Endothelial cell of umbilical vein (primary cell): ENCODE data around the gene CFAP68. TPM values are rescaled to one million over a fixed set of nuclear protein-coding genes. Genes with fewer than 3 reads are reported as not detected.
A peak's percentile ranks its signal among the peaks of the same experiment; 100 is the strongest.

Experiments used
- BruUV-seq: library from RNA; stranded (reverse); fragments of 400-500 nt; replicated peaks from 2 replicates; lab custom pipeline; 2021; lab: Mats Ljungman, UMichigan
- CTCF ChIA-PET: fragments of 300-600, 350-600 bp; sonication (Branson Sonifier 250); formaldehyde crosslinking; loops from one replicate; lab custom pipeline; 2021; ENCODE audit warnings: antibody characterized with exemption, inconsistent platforms; lab: Charles Lee
- POLR2A ChIA-PET: fragments of 300-600, 350-600 bp; sonication (Branson Sonifier 250); formaldehyde crosslinking; loops from one replicate; lab custom pipeline; 2021; ENCODE audit warnings: antibody characterized with exemption, inconsistent platforms; lab: Charles Lee
- DNase-seq: peaks from one replicate; pipeline ENCODE4 v3.0.0-alpha.2; 2011; ENCODE audit warnings: low read depth, low spot score
- FAIRE-seq: peaks from 2 replicates; lab custom pipeline; 2011; peaks lifted over from hg19 to GRCh38; lab: Jason Lieb, UNC
- H2AFZ ChIP-seq: 2 replicates; pipeline ENCODE4 v1.6.0; 2012; ENCODE audit warnings: low read depth, low read length, control low read depth, inconsistent platforms
- H3K27ac ChIP-seq: 2 replicates; pipeline ENCODE4 v1.5.1; 2011; ENCODE audit warnings: low read depth, mild to moderate bottlenecking, control low read depth, low read length, moderate library complexity; ENCODE audit not compliant: insufficient read depth
- H3K27me3 ChIP-seq, 2 experiments: 2 replicates each; pipeline versions ENCODE4 v1.6.0 to v1.6.1; 2011; ENCODE audit warnings: low read length in 2 of 2, mixed read lengths in 1 of 2; ENCODE audit not compliant: control insufficient read depth in 2 of 2, insufficient read depth in 2 of 2
- H3K36me3 ChIP-seq, 2 experiments: 2 replicates in 1 of 2; 3 replicates in 1 of 2; pipeline ENCODE4 v1.5.1; 2011; ENCODE audit warnings: low read length in 2 of 2, mild to moderate bottlenecking in 1 of 2, moderate library complexity in 1 of 2; ENCODE audit not compliant: control insufficient read depth in 2 of 2, insufficient read depth in 2 of 2; ENCODE audit errors: extremely low read depth in 1 of 2
- H3K4me1 ChIP-seq: 3 replicates; pipeline ENCODE4 v1.5.1; 2011; ENCODE audit warnings: mild to moderate bottlenecking, low read length; ENCODE audit not compliant: control insufficient read depth, insufficient read depth; ENCODE audit errors: extremely low read depth
- H3K4me2 ChIP-seq: 2 replicates; pipeline ENCODE4 v1.6.1; 2011; ENCODE audit warnings: low read length, control low read depth, mixed read lengths; ENCODE audit not compliant: insufficient read depth
- H3K4me3 ChIP-seq, 3 experiments: fragments of 200-600 bp in 1 of 3; sonication (generic), shearing (Covaris generic) in 1 of 3; replicated peaks in 1 of 3; 2 replicates each; pipeline ENCODE4 v1.5.1; 2011 to 2016; ENCODE audit warnings: control low read depth in 3 of 3, low read length in 3 of 3, mild to moderate bottlenecking in 2 of 3, inconsistent platforms in 1 of 3, low read depth in 1 of 3, moderate library complexity in 1 of 3; ENCODE audit not compliant: insufficient read depth in 1 of 3
- H3K79me2 ChIP-seq: 2 replicates; pipeline ENCODE4 v1.6.0; 2012; ENCODE audit warnings: low read length, inconsistent platforms; ENCODE audit not compliant: control insufficient read depth, insufficient read depth
- H3K9ac ChIP-seq: replicated peaks from 2 replicates; pipeline ENCODE3; 2011; ENCODE audit warnings: low read length, control low read depth; ENCODE audit not compliant: insufficient read depth; ENCODE audit errors: extremely low read depth
- H3K9me1 ChIP-seq: replicated peaks from 3 replicates; pipeline ENCODE4 v1.6.0; 2011; ENCODE audit warnings: mild to moderate bottlenecking, low read length; ENCODE audit not compliant: control insufficient read depth, insufficient read depth; ENCODE audit errors: extremely low read depth
- H3K9me3 ChIP-seq: replicated peaks from 2 replicates; pipeline ENCODE4 v1.5.1; 2012; ENCODE audit warnings: low read length, inconsistent platforms; ENCODE audit not compliant: control insufficient read depth, insufficient read depth
- H4K20me1 ChIP-seq: replicated peaks from 2 replicates; pipeline ENCODE3; 2011; ENCODE audit warnings: mild to moderate bottlenecking, low read length; ENCODE audit not compliant: control insufficient read depth, insufficient read depth; ENCODE audit errors: extremely low read depth
- EZH2 ChIP-seq: IDR thresholded peaks from 2 replicates; pipeline ENCODE4 v1.6.1; 2012; ENCODE audit warnings: borderline replicate concordance, low read depth, mild to moderate bottlenecking, moderate library complexity, low read length, inconsistent platforms; ENCODE audit not compliant: severe bottlenecking
- FOS ChIP-seq: IDR thresholded peaks from 2 replicates; pipeline ENCODE4 v1.6.1; 2011; ENCODE audit warnings: mild to moderate bottlenecking, low read length, moderate library complexity, borderline replicate concordance; ENCODE audit not compliant: insufficient read depth
- GATA2 ChIP-seq: IDR thresholded peaks from 2 replicates; pipeline ENCODE4 v1.7.0; 2011; ENCODE audit warnings: low read depth, mild to moderate bottlenecking, moderate library complexity, mixed read lengths, low read length; ENCODE audit not compliant: insufficient read length, insufficient read depth
- JUN ChIP-seq: IDR thresholded peaks from 2 replicates; pipeline ENCODE4 v1.6.1; 2011; ENCODE audit warnings: borderline replicate concordance, low read depth; ENCODE audit not compliant: insufficient read length, insufficient read depth
- MYC ChIP-seq: IDR thresholded peaks from one replicate; pipeline ENCODE4 v1.6.1; 2011; ENCODE audit warnings: mild to moderate bottlenecking, low read depth, low read length
- POLR2A ChIP-seq: IDR thresholded peaks from 2 replicates; pipeline ENCODE4 v1.6.1; 2012; ENCODE audit warnings: low read depth, mild to moderate bottlenecking, control low read depth, low read length
- POLR2AphosphoS5 ChIP-seq: IDR thresholded peaks from 2 replicates; pipeline ENCODE4 v1.6.1; 2012; ENCODE audit warnings: low read depth, mild to moderate bottlenecking, control low read depth, low read length, moderate library complexity; ENCODE audit not compliant: insufficient read depth
- dilution Hi-C: fragments of 300-500 bp; cut with MboI; formaldehyde crosslinking; loops from one replicate; pipeline ENCODE4 v1.15.0; 2019; ENCODE audit warnings: low sequenced_read_pairs; ENCODE audit not compliant: extremely low pct_ligation_motif_present
- intact Hi-C: fragments of 100-400 bp; cut with micrococcal nuclease; formaldehyde crosslinking; loops from one replicate; pipeline ENCODE4 v1.10.0; 2022
- polyA plus RNA-seq, 4 experiments: library from polyadenylated mRNA; depleted of rRNA in 3 of 4; stranded (reverse) in 3 of 4; unstranded in 1 of 4; fragments of >200 nt; gene quantifications; 2 replicates each; pipeline versions ENCODE4 v1.2.1 to v1.2.3, GENCODE V29; 2011 to 2012; ENCODE audit warnings: missing spikeins in 1 of 4
- total RNA-seq: library from RNA; stranded (reverse); gene quantifications from 2 replicates; pipeline ENCODE4 v1.2.3, GENCODE V29; 2021
- TF ChIP-seq, protein P1 (sequence below): IDR thresholded peaks from 2 replicates; pipeline ENCODE4 v1.6.1; 2011; ENCODE audit not compliant: insufficient read depth, insufficient read length
- TF ChIP-seq, protein P2 (sequence below), 2 donors: IDR thresholded peaks; 1 replicate in 1 of 2; 2 replicates in 1 of 2; pipeline ENCODE4 v1.5.1; 2011; ENCODE audit warnings: low read length in 2 of 2, mild to moderate bottlenecking in 2 of 2, moderate library complexity in 2 of 2, control low read depth in 1 of 2, inconsistent platforms in 1 of 2, low read depth in 1 of 2; ENCODE audit not compliant: insufficient read depth in 1 of 2; ENCODE audit errors: extremely low read depth in 1 of 2

The CFAP68 gene
- total and polyA plus RNA-seq, 2 donors (not counting 3 experiments of a cell fraction or from before 2014, with no cell fraction given): 7.4 to 10.6 TPM

GRCh38 chr11:111923951-111924350 lies 44.6 kb downstream of the CFAP68 start:
- Histone ChIP-seq H3K27me3 (no peaks in the 10 kb centered on the region), H3K9ac (peak overlapping the region; percentile 34), H3K4me2 (peak overlapping the region; percentile 17), H3K4me3 (no peak overlapping the region), H2AFZ (peak overlapping the region; percentile 89), H3K9me1 (no peaks in the 10 kb centered on the region), H3K9me3 (no peaks in the 10 kb centered on the region), H4K20me1 (no peaks in the 10 kb centered on the region), H3K79me2 (no peaks in the 10 kb centered on the region), H3K36me3 (no peaks in the 10 kb centered on the region), H3K4me1 (peaks cover 28% of the 10 kb centered on the region), H3K27ac (peak overlapping the region; percentile 59)
- intact Hi-C loops: no loop called here
- no peak for TF ChIP-seq GATA2
- TF ChIP-seq MYC: no peak
- no peak for TF ChIP-seq EZH2
- TF ChIP-seq JUN: no peak
- TF ChIP-seq, protein P1, sequence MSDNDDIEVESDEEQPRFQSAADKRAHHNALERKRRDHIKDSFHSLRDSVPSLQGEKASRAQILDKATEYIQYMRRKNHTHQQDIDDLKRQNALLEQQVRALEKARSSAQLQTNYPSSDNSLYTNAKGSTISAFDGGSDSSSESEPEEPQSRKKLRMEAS: no peak
- TF ChIP-seq, protein P2, sequence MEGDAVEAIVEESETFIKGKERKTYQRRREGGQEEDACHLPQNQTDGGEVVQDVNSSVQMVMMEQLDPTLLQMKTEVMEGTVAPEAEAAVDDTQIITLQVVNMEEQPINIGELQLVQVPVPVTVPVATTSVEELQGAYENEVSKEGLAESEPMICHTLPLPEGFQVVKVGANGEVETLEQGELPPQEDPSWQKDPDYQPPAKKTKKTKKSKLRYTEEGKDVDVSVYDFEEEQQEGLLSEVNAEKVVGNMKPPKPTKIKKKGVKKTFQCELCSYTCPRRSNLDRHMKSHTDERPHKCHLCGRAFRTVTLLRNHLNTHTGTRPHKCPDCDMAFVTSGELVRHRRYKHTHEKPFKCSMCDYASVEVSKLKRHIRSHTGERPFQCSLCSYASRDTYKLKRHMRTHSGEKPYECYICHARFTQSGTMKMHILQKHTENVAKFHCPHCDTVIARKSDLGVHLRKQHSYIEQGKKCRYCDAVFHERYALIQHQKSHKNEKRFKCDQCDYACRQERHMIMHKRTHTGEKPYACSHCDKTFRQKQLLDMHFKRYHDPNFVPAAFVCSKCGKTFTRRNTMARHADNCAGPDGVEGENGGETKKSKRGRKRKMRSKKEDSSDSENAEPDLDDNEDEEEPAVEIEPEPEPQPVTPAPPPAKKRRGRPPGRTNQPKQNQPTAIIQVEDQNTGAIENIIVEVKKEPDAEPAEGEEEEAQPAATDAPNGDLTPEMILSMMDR (IDR thresholded peaks at IDR 0.05; ENCODE audit: extremely low read depth in 1 of 2, insufficient read depth in 1 of 2, low read depth in 1 of 2, low read length in 2 of 2): no peak
- TF ChIP-seq POLR2A: no peak
- no peak for TF ChIP-seq POLR2AphosphoS5
- TF ChIP-seq FOS: no peak
- no TSS peak for BruUV-seq
- dilution Hi-C loops: no loop called here
- DNase-seq (no peak), FAIRE-seq (no peak)
- CTCF ChIA-PET: interaction anchor here (0.9 to 1.2 kb wide), 4 partner anchors 9 to 58 kb away, joined by 3 read pairs; partner anchors contain the start of gene ALG9
- POLR2A ChIA-PET: no interaction called here
